GM12874 (cell line): ENCODE results near the gene CD86.

Experiments
- CTCF ChIP-seq: IDR thresholded peaks from 2 replicates; pipeline ENCODE4 v1.5.1; 2011; ENCODE audit warnings: low read depth, mild to moderate bottlenecking, control low read depth, low read length, moderate library complexity; ENCODE audit not compliant: insufficient read depth

The CD86 gene

GRCh38 chr3:122104515-122105194 lies 49.5 kb downstream of the CD86 start:
- no peak for TF ChIP-seq CTCF

GRCh38 chr3:122105626-122106025 lies 50.5 kb downstream of the CD86 start:
- no peak for TF ChIP-seq CTCF

- no peak for TF ChIP-seq CTCF
Observed at GRCh38 chr3:122107171-122107570, 52.0 kb downstream of the CD86 start.

DNA sequence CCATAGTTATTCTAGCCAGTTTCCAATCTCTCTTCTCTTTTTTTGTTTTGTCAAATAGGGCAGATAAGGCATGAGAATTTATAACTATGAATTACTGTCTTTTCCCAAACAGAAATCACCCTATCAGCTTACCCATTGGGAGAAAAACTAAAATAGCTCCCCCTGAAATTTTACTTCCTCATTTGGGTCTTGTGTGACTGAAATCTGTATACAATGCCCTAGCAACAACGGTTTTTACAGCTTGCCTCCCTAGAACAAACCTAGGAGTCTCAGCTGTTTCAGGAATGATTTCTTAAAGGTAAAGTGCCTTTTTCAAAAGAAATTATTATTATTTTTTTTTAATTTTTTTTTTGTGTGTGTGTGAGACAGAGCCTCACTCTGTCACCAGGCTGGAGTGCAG lies 56.8 kb downstream of the CD86 start:
- no peak for TF ChIP-seq CTCF

DNA sequence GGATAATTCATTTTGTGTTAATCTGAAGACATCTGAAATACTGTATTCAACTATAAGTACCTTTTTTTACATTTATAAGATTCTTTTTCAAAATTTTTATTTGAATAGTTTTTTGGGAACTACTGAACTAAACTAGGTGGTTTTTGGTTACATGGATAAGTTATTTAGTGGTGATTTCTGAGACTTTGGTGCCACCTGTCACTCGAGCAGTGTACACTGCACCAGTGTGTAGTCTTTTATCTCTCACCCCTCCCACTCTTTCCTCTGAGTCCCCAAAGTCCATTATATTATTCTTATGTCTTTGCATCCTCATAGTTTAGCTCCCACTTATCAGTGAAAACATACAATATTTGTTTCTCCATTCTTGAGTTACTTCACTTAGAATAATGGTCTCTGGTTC lies 57.6 kb downstream of the CD86 start:
- TF ChIP-seq CTCF: no peak

DNA sequence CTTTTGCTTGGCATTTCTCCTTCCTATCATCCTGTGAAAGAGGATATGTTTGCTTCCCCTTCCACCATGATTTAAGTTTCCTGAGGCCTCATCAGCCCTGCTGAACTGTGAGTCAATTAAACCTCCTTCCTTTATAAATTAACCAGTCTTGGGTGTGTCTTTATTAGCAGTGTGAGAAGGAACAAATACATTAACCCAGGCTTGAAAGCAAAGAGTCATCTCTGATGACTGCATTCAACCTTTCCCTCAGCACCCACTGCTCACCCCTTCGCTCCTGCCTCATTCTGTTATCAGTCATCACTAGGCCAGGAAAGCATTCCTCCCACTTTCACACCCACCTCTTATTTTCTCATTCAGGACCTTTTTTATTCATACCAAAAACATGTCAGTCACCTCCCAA lies 68.7 kb downstream of the CD86 start:
- no peak for TF ChIP-seq CTCF

DNA sequence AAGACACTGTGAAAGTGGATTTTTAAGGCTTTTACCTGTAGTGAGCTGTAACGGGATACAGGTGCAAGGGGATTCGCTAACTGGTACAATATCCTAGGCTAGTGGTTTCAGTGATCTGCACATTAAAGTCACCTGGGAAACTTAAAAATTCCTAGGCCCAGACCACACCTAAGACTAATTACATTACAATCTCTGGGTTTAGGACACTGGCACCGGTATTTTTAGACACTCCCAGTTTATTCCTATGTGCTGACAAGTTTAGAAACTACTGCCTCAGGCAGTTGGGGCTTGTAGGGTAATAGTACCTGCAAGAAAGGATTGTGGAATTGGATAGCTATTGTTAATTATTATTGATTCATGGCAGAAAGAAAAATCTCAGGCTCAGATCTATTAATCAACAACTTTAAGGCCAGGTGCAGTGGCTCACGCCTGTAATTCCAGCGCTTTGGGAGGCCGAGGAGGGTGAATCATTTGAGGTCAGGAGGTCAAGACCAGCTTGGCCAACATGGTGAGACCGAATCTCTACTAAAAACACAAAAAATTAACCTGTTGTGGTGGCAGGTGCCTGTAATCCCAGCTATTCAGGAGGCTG lies 77.9 kb downstream of the CD86 start:
- TF ChIP-seq CTCF: no peak
